H9 (cell line): ENCODE data around the gene TSPEAR. TPM values are rescaled to one million over a fixed set of nuclear protein-coding genes. Genes with fewer than 3 reads are reported as not detected.

Source experiments
- DNase-seq: peaks from one replicate; pipeline ENCODE4 v3.0.0-alpha.2; 2017
- H2AFZ ChIP-seq: one replicate; pipeline ENCODE4 v1.6.1; 2013; ENCODE audit warnings: mild to moderate bottlenecking, low read length, control low read depth, moderate library complexity
- H2AK5ac ChIP-seq: 2 replicates; pipeline ENCODE4 v1.6.1; 2013; ENCODE audit warnings: low read length, control low read depth, mixed read lengths; ENCODE audit not compliant: insufficient read length
- H2BK120ac ChIP-seq: one replicate; pipeline ENCODE4 v1.6.1; 2013; ENCODE audit warnings: low read depth, mild to moderate bottlenecking, low read length, control low read depth, inconsistent platforms; ENCODE audit not compliant: poor library complexity, severe bottlenecking
- H2BK12ac ChIP-seq: 2 replicates; pipeline ENCODE4 v1.6.1; 2013; ENCODE audit warnings: low read length, control low read depth, mixed read lengths, low read depth; ENCODE audit not compliant: insufficient read length
- H2BK15ac ChIP-seq: 2 replicates; pipeline ENCODE4 v1.6.1; 2013; ENCODE audit warnings: low read depth, low read length, control low read depth
- H2BK20ac ChIP-seq: one replicate; pipeline ENCODE4 v1.6.1; 2013; ENCODE audit warnings: low read depth, mild to moderate bottlenecking, low read length, control low read depth, inconsistent platforms; ENCODE audit not compliant: poor library complexity, severe bottlenecking
- H2BK5ac ChIP-seq: 2 replicates; pipeline ENCODE4 v1.6.1; 2013; ENCODE audit warnings: low read length, control low read depth, mixed read lengths; ENCODE audit not compliant: insufficient read length
- H3K14ac ChIP-seq: 2 replicates; pipeline ENCODE4 v1.6.1; 2013; ENCODE audit warnings: low read length, control low read depth; ENCODE audit not compliant: insufficient read depth
- H3K18ac ChIP-seq: 2 replicates; pipeline ENCODE4 v1.6.1; 2013; ENCODE audit warnings: low read depth, mild to moderate bottlenecking, mixed read lengths, low read length, control low read depth; ENCODE audit not compliant: insufficient read length
- H3K23ac ChIP-seq: 2 replicates; pipeline ENCODE4 v1.6.1; 2013; ENCODE audit warnings: low read length, control low read depth, mixed read lengths, low read depth; ENCODE audit not compliant: insufficient read length
- H3K23me2 ChIP-seq: 2 replicates; pipeline ENCODE4 v1.6.1; 2013; ENCODE audit warnings: low read depth, mild to moderate bottlenecking, mixed read lengths, low read length, control low read depth; ENCODE audit not compliant: insufficient read length, poor library complexity, severe bottlenecking
- H3K27ac ChIP-seq: 2 replicates; pipeline ENCODE4 v1.5.1; 2013; ENCODE audit warnings: low read length, control low read depth, mixed read lengths, low read depth; ENCODE audit not compliant: insufficient read length
- H3K27me3 ChIP-seq: 2 replicates; pipeline ENCODE4 v1.6.1; 2013; ENCODE audit warnings: low read length, control low read depth, inconsistent platforms; ENCODE audit not compliant: insufficient read depth
- H3K4ac ChIP-seq: 2 replicates; pipeline ENCODE4 v1.6.1; 2013; ENCODE audit warnings: low read depth, mild to moderate bottlenecking, control low read depth, inconsistent platforms, low read length, moderate library complexity
- H3K4me1 ChIP-seq: 2 replicates; pipeline ENCODE4 v1.6.1; 2013; ENCODE audit warnings: low read length, control low read depth, inconsistent platforms; ENCODE audit not compliant: insufficient read depth
- H3K4me2 ChIP-seq: 2 replicates; pipeline ENCODE4 v1.6.1; 2013; ENCODE audit warnings: low read length, control low read depth, mixed read lengths; ENCODE audit not compliant: insufficient read length, insufficient read depth
- H3K56ac ChIP-seq: 2 replicates; pipeline ENCODE4 v1.6.1; 2013; ENCODE audit warnings: low read depth, mild to moderate bottlenecking, mixed read lengths, low read length, control low read depth; ENCODE audit not compliant: insufficient read length
- H3K79me1 ChIP-seq: 2 replicates; pipeline ENCODE4 v1.6.1; 2013; ENCODE audit warnings: low read depth, mild to moderate bottlenecking, moderate library complexity, low read length, control low read depth, inconsistent platforms; ENCODE audit not compliant: insufficient read depth, poor library complexity, severe bottlenecking
- H3K79me2 ChIP-seq: 2 replicates; pipeline ENCODE4 v1.6.1; 2013; ENCODE audit warnings: low read length, control low read depth, inconsistent platforms; ENCODE audit not compliant: insufficient read depth
- H3K9ac ChIP-seq: 2 replicates; pipeline ENCODE4 v1.6.1; 2013; ENCODE audit warnings: low read length, control low read depth, mixed read lengths; ENCODE audit not compliant: insufficient read length; ENCODE audit errors: extremely low read depth
- H3K9me3 ChIP-seq: one replicate; pipeline ENCODE4 v1.6.1; 2013; ENCODE audit warnings: low read depth, low read length, inconsistent platforms; ENCODE audit not compliant: control insufficient read depth
- H3T11ph ChIP-seq: one replicate; pipeline ENCODE4 v1.6.1; 2013; ENCODE audit warnings: mild to moderate bottlenecking, low read length, control low read depth, inconsistent platforms
- H4K20me1 ChIP-seq: one replicate; pipeline ENCODE4 v1.6.1; 2013; ENCODE audit not compliant: control insufficient read depth, insufficient read length, insufficient read depth
- H4K5ac ChIP-seq: 2 replicates; pipeline ENCODE4 v1.6.1; 2013; ENCODE audit warnings: low read depth, mild to moderate bottlenecking, mixed read lengths, low read length, control low read depth; ENCODE audit not compliant: insufficient read length
- H4K8ac ChIP-seq: replicated peaks from 2 replicates; pipeline ENCODE4 v1.6.1; 2013; ENCODE audit warnings: low read length, control low read depth, mixed read lengths, low read depth; ENCODE audit not compliant: insufficient read length
- H4K91ac ChIP-seq: 2 replicates; pipeline ENCODE4 v1.6.1; 2013; ENCODE audit warnings: low read depth, mild to moderate bottlenecking, moderate library complexity, mixed read lengths, low read length, control low read depth; ENCODE audit not compliant: insufficient read length
- H3K27ac Mint-ChIP-seq, 3 experiments: 2 replicates in 2 of 3; 3 replicates in 1 of 3; pipeline ENCODE4 v1.8.0; 2020 to 2021; ENCODE audit warnings: mixed read lengths in 3 of 3, mild to moderate bottlenecking in 1 of 3, moderate library complexity in 1 of 3
- H3K27me3 Mint-ChIP-seq: 2 replicates; pipeline ENCODE4 v1.8.0; 2021; ENCODE audit warnings: low read depth, mild to moderate bottlenecking, moderate library complexity, mixed read lengths
- H3K36me3 Mint-ChIP-seq, 3 experiments: 2 replicates in 2 of 3; 3 replicates in 1 of 3; pipeline ENCODE4 v1.8.0; 2020 to 2021; ENCODE audit warnings: low read depth in 3 of 3, mixed read lengths in 3 of 3; ENCODE audit not compliant: insufficient read depth in 1 of 3
- H3K4me1 Mint-ChIP-seq, 2 experiments: 2 replicates each; pipeline ENCODE4 v1.8.0; 2020; ENCODE audit warnings: mixed read lengths in 2 of 2
- H3K4me3 Mint-ChIP-seq, 2 experiments: 2 replicates in 1 of 2; 3 replicates in 1 of 2; pipeline ENCODE4 v1.8.0; 2020 to 2021; ENCODE audit warnings: mild to moderate bottlenecking in 2 of 2, mixed read lengths in 2 of 2, moderate library complexity in 1 of 2
- H3K9me3 Mint-ChIP-seq, 2 experiments: 2 replicates in 1 of 2; 3 replicates in 1 of 2; pipeline ENCODE4 v1.8.0; 2020; ENCODE audit warnings: mild to moderate bottlenecking in 2 of 2, mixed read lengths in 2 of 2, moderate library complexity in 1 of 2
- CTCF ChIP-seq: fragments of 200-600 bp; sonication (generic); conservative IDR thresholded peaks from 3 replicates; pipeline ENCODE4 v1.8.0; 2021; ENCODE audit warnings: antibody characterized with exemption, mild to moderate bottlenecking
- WGBS: extraction: QIAGEN DNeasy Blood & Tissue Kit; methylation state at CpG from one replicate; pipeline ENCODE4 v1.1.7; 2013; ENCODE audit warnings: missing lambda C conversion rate, low lambda C conversion rate, mixed read lengths; ENCODE audit not compliant: insufficient read length; ENCODE audit errors: extremely low coverage; 5-methylcytosine and 5-hydroxymethylcytosine counted together
- total RNA-seq: library from RNA; stranded (reverse); gene quantifications from 2 replicates; pipeline ENCODE4 v1.2.1, GENCODE V29; 2021

The TSPEAR gene
- total RNA-seq, 1 experiment from 2014 or later: 1.3 TPM

GRCh38 chr21:44467859-44468195, 243.5 kb downstream of the TSPEAR start:
- no peak overlapping the region for H3K56ac ChIP-seq
- H3K27me3 Mint-ChIP-seq: no peaks in the 10 kb centered on the region
- no peak for TF ChIP-seq CTCF
- no peak overlapping the region for H3K4me3 Mint-ChIP-seq
- H3K23me2 ChIP-seq: no peaks in the 10 kb centered on the region
- H3K27ac ChIP-seq: no peak overlapping the region
- H4K5ac ChIP-seq: no peak overlapping the region
- no peak overlapping the region for H4K91ac ChIP-seq
- H2BK5ac ChIP-seq: no peak overlapping the region
- H3K23ac ChIP-seq: no peak overlapping the region
- no peak overlapping the region for H2BK120ac ChIP-seq
- H3K79me2 ChIP-seq: no peaks in the 10 kb centered on the region
- H3K4me1 Mint-ChIP-seq: peaks cover 14 to 19% of the 10 kb centered on the region in 2 experiments
- no peak for DNase-seq
- H3K9me3 Mint-ChIP-seq: no peaks in the 10 kb centered on the region; a peak in 1 of 5 replicates
- no peak overlapping the region for H3K27ac Mint-ChIP-seq
- H3K36me3 Mint-ChIP-seq: no peaks in the 10 kb centered on the region; a peak in 1 of 7 replicates
- no peak overlapping the region for H2AFZ ChIP-seq
- H3K4ac ChIP-seq: no peak overlapping the region
- no peak overlapping the region for H2AK5ac ChIP-seq
- H3T11ph ChIP-seq: no peak overlapping the region
- no peaks in the 10 kb centered on the region for H3K9me3 ChIP-seq
- no peak overlapping the region; the same call in 1 of the 2 replicates for H3K14ac ChIP-seq
- no peak overlapping the region for H4K8ac ChIP-seq
- no peak overlapping the region for H2BK15ac ChIP-seq
- H3K27me3 ChIP-seq: no peaks in the 10 kb centered on the region
- H3K18ac ChIP-seq: no peak overlapping the region
- H3K4me2 ChIP-seq: no peak overlapping the region
- no peaks in the 10 kb centered on the region for H3K79me1 ChIP-seq
- no peak overlapping the region for H3K9ac ChIP-seq
- WGBS: no CpG with 5 or more reads among the region's 15 CpGs
- H3K4me1 ChIP-seq: no peaks in the 10 kb centered on the region
- H2BK12ac ChIP-seq: no peak overlapping the region
- H2BK20ac ChIP-seq: no peak overlapping the region
- no peaks in the 10 kb centered on the region for H4K20me1 ChIP-seq
